ENCODE data around the gene NDOR1.

NDOR1 gene

GRCh38 chr9:137190315-137190856, 15.1 kb upstream of the NDOR1 start:
- Mint-ChIP-seq H3K9me3 (no peaks in the 10 kb centered on the region), H3K36me3 (ENCODE audit: low read depth) (no peaks in the 10 kb centered on the region)
- no peak for TF ChIP-seq CTCF (IDR thresholded peaks at IDR 0.05; ENCODE audit: unreplicated experiment in 3 of 3)

GRCh38 chr9:137191245-137191644, 14.3 kb upstream of the NDOR1 start:
- Mint-ChIP-seq H3K9me3 (no peaks in the 10 kb centered on the region), H3K27ac (no peak overlapping the region), H3K4me3 (peak overlapping the region; percentile 77 to 88 (median 85)), H3K27me3 (ENCODE audit: low read depth) (no peaks in the 10 kb centered on the region), H3K4me1 (peaks cover 32% of the 10 kb centered on the region), H3K36me3 (ENCODE audit: low read depth) (no peaks in the 10 kb centered on the region)
- TF ChIP-seq CTCF (IDR thresholded peaks at IDR 0.05; ENCODE audit: unreplicated experiment in 3 of 3): no peak

More at GRCh38 chr9:137190315-137190856, 15.1 kb upstream of the NDOR1 start:
- Mint-ChIP-seq H3K27ac (peak overlapping the region in 2 of 3 experiments; percentile 53 to 68), H3K27me3 (ENCODE audit: low read depth) (no peaks in the 10 kb centered on the region), H3K4me1 (peaks cover 32% of the 10 kb centered on the region), H3K4me3 (peak overlapping the region; percentile 85 to 90 (median 88))

GRCh38 chr9:137191691-137192447, 13.6 kb upstream of the NDOR1 start:
- Mint-ChIP-seq H3K27ac (no peak overlapping the region), H3K36me3 (ENCODE audit: low read depth) (no peaks in the 10 kb centered on the region), H3K9me3 (no peaks in the 10 kb centered on the region), H3K4me3 (peak overlapping the region in 1 of 3 experiments; percentile 88), H3K27me3 (ENCODE audit: low read depth) (no peaks in the 10 kb centered on the region), H3K4me1 (peaks cover 28% of the 10 kb centered on the region)
- no peak for TF ChIP-seq CTCF (IDR thresholded peaks at IDR 0.05; ENCODE audit: unreplicated experiment in 3 of 3)

GRCh38 chr9:137192448-137192780, 13.1 kb upstream of the NDOR1 start:
- Mint-ChIP-seq H3K27ac (no peak overlapping the region), H3K27me3 (ENCODE audit: low read depth) (no peaks in the 10 kb centered on the region), H3K4me1 (peaks cover 22% of the 10 kb centered on the region), H3K36me3 (ENCODE audit: low read depth) (no peaks in the 10 kb centered on the region), H3K9me3 (no peaks in the 10 kb centered on the region), H3K4me3 (peak overlapping the region in 2 of 3 experiments; percentile 31 to 38)
- TF ChIP-seq CTCF (IDR thresholded peaks at IDR 0.05; ENCODE audit: unreplicated experiment in 3 of 3): no peak

GRCh38 chr9:137192859-137193258, 12.6 kb upstream of the NDOR1 start:
- no peaks in the 10 kb centered on the region for H3K9me3 Mint-ChIP-seq
- no peak overlapping the region for H3K27ac Mint-ChIP-seq
- H3K4me1 Mint-ChIP-seq: peaks cover 18% of the 10 kb centered on the region
- no peak for TF ChIP-seq CTCF (IDR thresholded peaks at IDR 0.05; ENCODE audit: unreplicated experiment in 3 of 3)
- no peaks in the 10 kb centered on the region for H3K36me3 Mint-ChIP-seq (ENCODE audit: low read depth)
- no peak overlapping the region for H3K4me3 Mint-ChIP-seq
- no peaks in the 10 kb centered on the region for H3K27me3 Mint-ChIP-seq (ENCODE audit: low read depth)

- no peak for TF ChIP-seq CTCF (IDR thresholded peaks at IDR 0.05; ENCODE audit: unreplicated experiment in 3 of 3)
- H3K9me3 Mint-ChIP-seq: no peaks in the 10 kb centered on the region
Measured at GRCh38 chr9:137193771-137194170, 11.7 kb upstream of the NDOR1 start.

More at GRCh38 chr9:137193771-137194170, 11.7 kb upstream of the NDOR1 start:
- H3K4me3 Mint-ChIP-seq: no peak overlapping the region
- H3K27me3 Mint-ChIP-seq (ENCODE audit: low read depth): no peaks in the 10 kb centered on the region
- H3K4me1 Mint-ChIP-seq: peaks cover 17% of the 10 kb centered on the region
- H3K27ac Mint-ChIP-seq: no peak overlapping the region
- no peaks in the 10 kb centered on the region for H3K36me3 Mint-ChIP-seq (ENCODE audit: low read depth)
